ENCODE results near the gene MRPS12.
"Not testable (repeated sequence)": the region's sequence is repeated elsewhere in the genome, so short reads cannot be mapped to it uniquely, and the experiment has no call there.

Gene MRPS12

GRCh38 chr19:38930776-38931520 lies at the start of gene MRPS12:
TSS of gene MRPS12 (plus strand) at chr19:38930944. CDS start at chr19:38931295, 351 bp downstream.
- Mint-ChIP-seq H3K27me3 (no peaks in the 10 kb centered on the region), H3K9me3 (peaks cover 13% of the 10 kb centered on the region), H3K4me1 (peaks cover 50% of the 10 kb centered on the region), H3K36me3 (peaks cover 28% of the 10 kb centered on the region), H3K27ac (peak within 1 kb of the TSS; percentile 99), H3K4me3 (peak within 1 kb of the TSS; percentile 98)
- DNase-seq: peak; percentile 99
- CTCF ChIA-PET: interaction anchor here (0.6 to 3.2 kb wide), 37 partner anchors 9 to 527 kb away, joined by 3 to 26 read pairs (median 4); partner anchors contain the start of genes ACTN4, EIF3K, FAM98C and MAP4K1

- CTCF ChIA-PET: no interaction called here
- no peak overlapping the region for H3K4me3 Mint-ChIP-seq
These were observed 47.5 kb upstream of the MRPS12 start for GRCh38 chr19:38883286-38883685.

GRCh38 chr19:38884691-38885090 lies 46.1 kb upstream of the MRPS12 start:
- H3K9me3 Mint-ChIP-seq, CTCF ChIA-PET, DNase-seq, H3K27me3 Mint-ChIP-seq, H3K4me3 Mint-ChIP-seq, H3K27ac Mint-ChIP-seq: not testable (repeated sequence)
- Mint-ChIP-seq H3K36me3 (peaks cover 11% of the 10 kb centered on the region), H3K4me1 (peaks cover 10% of the 10 kb centered on the region)

More at GRCh38 chr19:38883286-38883685, 47.5 kb upstream of the MRPS12 start:
- Mint-ChIP-seq H3K27ac (no peak overlapping the region), H3K9me3 (no peaks in the 10 kb centered on the region), H3K36me3 (peaks cover 8% of the 10 kb centered on the region), H3K4me1 (peaks cover 22% of the 10 kb centered on the region), H3K27me3 (no peaks in the 10 kb centered on the region)
- no peak for DNase-seq

- CTCF ChIA-PET: interaction anchor here (1.3 to 2.6 kb wide), 6 partner anchors 8 to 119 kb away, joined by 4 to 34 read pairs (median 6); partner anchors contain the start of genes MRPS12, RINL and SARS2
- no peak for DNase-seq
- H3K9me3 Mint-ChIP-seq: no peaks in the 10 kb centered on the region
- H3K27ac Mint-ChIP-seq: no peak overlapping the region
- H3K4me1 Mint-ChIP-seq: no peaks in the 10 kb centered on the region
- H3K36me3 Mint-ChIP-seq: peaks cover 6% of the 10 kb centered on the region
- H3K27me3 Mint-ChIP-seq: no peaks in the 10 kb centered on the region
- H3K4me3 Mint-ChIP-seq: no peak overlapping the region
These were observed 41.9 kb upstream of the MRPS12 start for GRCh38 chr19:38888876-38889275.

GRCh38 chr19:38889803-38890202 lies 40.9 kb upstream of the MRPS12 start:
- CTCF ChIA-PET: no interaction called here
- Mint-ChIP-seq H3K9me3 (no peaks in the 10 kb centered on the region), H3K27me3 (no peaks in the 10 kb centered on the region), H3K36me3 (peaks cover 9% of the 10 kb centered on the region), H3K4me1 (no peaks in the 10 kb centered on the region), H3K27ac (no peak overlapping the region), H3K4me3 (no peak overlapping the region)
- no peak for DNase-seq

GRCh38 chr19:38890686-38891085 lies 40.1 kb upstream of the MRPS12 start:
- no peak for DNase-seq
- Mint-ChIP-seq H3K27me3 (no peaks in the 10 kb centered on the region), H3K4me1 (no peaks in the 10 kb centered on the region), H3K27ac (no peak overlapping the region), H3K9me3 (no peaks in the 10 kb centered on the region), H3K36me3 (peaks cover 9% of the 10 kb centered on the region), H3K4me3 (no peak overlapping the region)
- CTCF ChIA-PET: interaction anchor here (1.0 kb wide), 1 partner anchor 488 kb away, joined by 3 read pairs; the partner anchor contains the start of gene FAM98C

- Mint-ChIP-seq H3K36me3 (peaks cover 9% of the 10 kb centered on the region), H3K4me3 (no peak overlapping the region), H3K27me3 (no peaks in the 10 kb centered on the region), H3K4me1 (no peaks in the 10 kb centered on the region), H3K9me3 (no peaks in the 10 kb centered on the region), H3K27ac (no peak overlapping the region)
- CTCF ChIA-PET: no interaction called here
- no peak for DNase-seq
These were observed 39.0 kb upstream of the MRPS12 start for GRCh38 chr19:38891771-38892170.

- no peak for DNase-seq
- H3K4me1 Mint-ChIP-seq: peaks cover 8% of the 10 kb centered on the region
- CTCF ChIA-PET: no interaction called here
- no peaks in the 10 kb centered on the region for H3K9me3 Mint-ChIP-seq
- no peak overlapping the region for H3K27ac Mint-ChIP-seq
- peaks cover 9% of the 10 kb centered on the region for H3K36me3 Mint-ChIP-seq
- H3K4me3 Mint-ChIP-seq: no peak overlapping the region
- no peaks in the 10 kb centered on the region for H3K27me3 Mint-ChIP-seq
These were observed 37.9 kb upstream of the MRPS12 start for GRCh38 chr19:38892841-38893240.

- Mint-ChIP-seq H3K27ac (no peak overlapping the region), H3K9me3 (no peaks in the 10 kb centered on the region), H3K4me1 (peaks cover 13% of the 10 kb centered on the region)
These were observed 37.4 kb upstream of the MRPS12 start for GRCh38 chr19:38893341-38893771.

GRCh38 chr19:38894968-38895367 lies 35.8 kb upstream of the MRPS12 start:
- CTCF ChIA-PET: no interaction called here
- Mint-ChIP-seq H3K36me3 (peaks cover 3% of the 10 kb centered on the region), H3K27ac (no peak overlapping the region), H3K27me3 (no peaks in the 10 kb centered on the region), H3K4me3 (no peak overlapping the region), H3K4me1 (peaks cover 20% of the 10 kb centered on the region), H3K9me3 (no peaks in the 10 kb centered on the region)
- DNase-seq: no peak

More at GRCh38 chr19:38893341-38893771, 37.4 kb upstream of the MRPS12 start:
- CTCF ChIA-PET: no interaction called here
- Mint-ChIP-seq H3K27me3 (no peaks in the 10 kb centered on the region), H3K36me3 (peaks cover 9% of the 10 kb centered on the region), H3K4me3 (no peak overlapping the region)
- DNase-seq: no peak

- H3K36me3 Mint-ChIP-seq: peaks cover 15% of the 10 kb centered on the region
- DNase-seq: no peak
- H3K9me3 Mint-ChIP-seq: peaks cover 2% of the 10 kb centered on the region
- no peaks in the 10 kb centered on the region for H3K27me3 Mint-ChIP-seq
- peaks cover 40% of the 10 kb centered on the region for H3K4me1 Mint-ChIP-seq
- CTCF ChIA-PET: no interaction called here
- peak overlapping the region; percentile 95 for H3K27ac Mint-ChIP-seq
- peak overlapping the region; percentile 84 for H3K4me3 Mint-ChIP-seq
These were observed 31.8 kb upstream of the MRPS12 start for GRCh38 chr19:38898788-38899446.

- peaks cover 20% of the 10 kb centered on the region for H3K36me3 Mint-ChIP-seq
- peaks cover 2% of the 10 kb centered on the region for H3K9me3 Mint-ChIP-seq
- CTCF ChIA-PET: interaction anchor here (1.0 to 1.9 kb wide), 7 partner anchors 12 to 497 kb away, joined by 3 to 14 read pairs (median 4); partner anchors contain the start of genes FAM98C, MRPS12 and SARS2
- no peaks in the 10 kb centered on the region for H3K27me3 Mint-ChIP-seq
- peaks cover 44% of the 10 kb centered on the region for H3K4me1 Mint-ChIP-seq
- H3K27ac Mint-ChIP-seq: peak within 1 kb of the TSS; percentile 95
- H3K4me3 Mint-ChIP-seq: peak within 1 kb of the TSS; percentile 84
- peak; percentile 100 for DNase-seq
These were observed 31.1 kb upstream of the MRPS12 start, which contains the start of the genes NFKBIB and SIRT2 for GRCh38 chr19:38899447-38900201. TSS of gene NFKBIB (plus strand) at chr19:38899969. CDS start at chr19:38900033, 64 bp downstream. TSS of gene SIRT2 (minus strand) at chr19:38899618. CDS start at chr19:38899521, 97 bp downstream.

GRCh38 chr19:38900202-38900629 lies 30.5 kb upstream of the MRPS12 start:
- Mint-ChIP-seq H3K4me3 (peak overlapping the region; percentile 84), H3K27me3 (no peaks in the 10 kb centered on the region), H3K36me3 (peaks cover 18% of the 10 kb centered on the region), H3K9me3 (peaks cover 2% of the 10 kb centered on the region), H3K4me1 (peaks cover 45% of the 10 kb centered on the region), H3K27ac (peak overlapping the region; percentile 95)
- no peak for DNase-seq
- CTCF ChIA-PET: interaction anchor here (1.0 to 1.9 kb wide), 7 partner anchors 12 to 498 kb away, joined by 3 to 14 read pairs (median 4); partner anchors contain the start of genes FAM98C, MRPS12 and SARS2

All from activated naive CD4-positive, alpha-beta T cell treated with anti-CD3 and anti-CD28 coated beads, Interleukin-2, amount 10 ng/mL, durations not matched to agents 7 days and 5 days (primary cell).